OCI-LY3 (cell line): ENCODE measurements around the gene TPSD1.

Source experiments
- CTCF ChIP-seq: fragments of 200-600, 300-600 bp; sonication (generic); IDR thresholded peaks from 2 replicates; pipeline ENCODE4 v1.5.1; 2014; ENCODE audit warnings: antibody characterized with exemption, low read length, low read depth
- EZH2phosphoT487 ChIP-seq: fragments of 200-600 bp; shearing (Covaris generic); IDR thresholded peaks from 2 replicates; pipeline ENCODE4 v1.6.1; 2018; ENCODE audit warnings: antibody characterized with exemption, mixed run types, low read depth

GRCh38 chr16:1217526-1217925 is 38.3 kb upstream of the TPSD1 start:
- TF ChIP-seq CTCF (no peak), EZH2phosphoT487 (no peak)
